GM18870 (cell line): ENCODE results near the gene LTBP1.
A peak's percentile ranks its signal among the peaks of the same experiment; 100 is the strongest.

Experiments used
- ATAC-seq: cut with Tn5 transposase; IDR thresholded peaks from one replicate; pipeline ENCODE4 v1.9.1; 2021; ENCODE audit warnings: moderate library complexity; ENCODE audit not compliant: unreplicated experiment

The LTBP1 gene

DNA sequence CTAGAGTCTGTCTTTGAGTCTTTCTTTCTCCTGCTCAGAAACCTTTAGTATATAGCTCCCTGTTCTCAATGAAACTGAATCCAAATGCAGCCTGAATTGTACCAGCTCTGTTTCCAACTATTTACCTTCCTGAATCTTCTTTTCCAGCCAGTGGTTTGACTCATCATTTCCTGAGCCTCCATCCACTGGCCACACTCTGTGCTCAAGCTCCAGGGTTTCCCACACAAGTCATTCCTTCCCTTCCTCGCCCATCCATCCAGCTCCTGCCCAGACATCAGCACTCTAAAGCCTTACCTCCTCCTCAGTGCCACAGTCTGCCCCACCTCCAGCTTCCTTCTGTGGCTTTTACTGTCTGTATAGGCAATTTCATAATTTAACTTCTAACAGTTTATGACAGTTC is 296.1 kb downstream of the LTBP1 start:
- ATAC-seq, result no peak

DNA sequence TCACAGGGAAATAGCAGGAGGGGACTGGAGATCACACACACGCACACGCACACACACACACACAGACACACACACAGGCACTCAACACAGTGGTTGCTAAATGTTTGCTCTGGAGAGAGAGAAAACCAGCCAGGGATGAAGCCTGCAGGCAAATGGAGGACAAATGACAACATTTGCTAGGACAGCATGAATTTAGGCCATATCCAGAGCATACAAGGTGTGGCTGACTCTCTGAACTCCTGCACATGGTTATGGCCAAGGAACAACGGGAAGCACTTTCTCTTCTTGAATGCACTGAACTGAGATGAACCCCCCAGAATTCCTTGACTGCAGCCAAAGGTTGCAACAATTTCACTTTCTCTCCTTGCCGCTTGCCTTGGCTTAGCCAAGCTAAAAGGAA is 299.7 kb downstream of the LTBP1 start:
- ATAC-seq, result no peak

DNA sequence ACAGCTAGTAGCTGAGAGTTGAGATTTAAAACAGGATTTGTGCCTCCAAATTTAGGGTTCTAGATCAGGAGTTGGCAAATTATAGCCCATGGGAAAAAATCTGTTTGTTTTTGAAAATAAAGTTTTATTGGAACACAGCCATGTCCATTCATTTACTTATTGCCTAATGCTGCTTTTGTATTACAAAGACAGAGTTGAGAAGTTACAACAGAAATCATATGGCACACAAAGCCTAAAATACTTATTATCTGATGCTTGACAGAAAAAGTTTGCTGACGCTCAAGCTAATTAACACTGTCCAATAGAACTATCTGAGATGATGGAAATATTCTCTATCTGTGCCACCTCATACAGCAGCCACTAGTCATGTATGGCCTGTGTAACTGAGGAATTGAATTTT is 300.6 kb downstream of the LTBP1 start:
- ATAC-seq, result no peak

DNA sequence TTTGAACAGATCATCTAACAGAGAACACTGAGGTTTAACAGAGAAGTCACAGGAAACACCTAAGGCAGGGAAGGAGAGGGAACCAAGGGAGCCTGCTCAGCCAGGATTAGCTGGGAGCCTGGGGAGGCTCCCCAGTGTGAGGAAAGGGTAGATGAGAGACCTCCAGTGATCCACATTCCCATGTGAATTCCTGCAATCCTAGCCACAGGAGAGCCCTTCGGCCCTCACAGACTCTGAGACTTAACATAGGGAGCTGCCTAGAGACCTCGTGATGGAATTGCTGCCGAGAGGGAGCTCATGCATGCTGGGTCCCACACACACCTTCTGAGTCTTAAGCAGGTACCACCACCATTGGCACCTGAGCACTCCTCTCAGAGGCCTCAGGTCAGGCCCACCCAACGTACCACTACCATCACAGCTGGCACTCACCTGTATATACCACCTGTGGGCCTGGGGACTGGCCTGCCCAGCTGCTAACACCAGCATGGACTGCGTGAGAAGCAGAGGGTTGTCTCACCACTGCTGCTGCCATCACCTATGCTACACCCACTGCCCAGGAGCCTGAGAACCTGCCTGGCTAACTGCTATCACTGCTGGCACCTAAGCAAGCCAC is 303.8 kb downstream of the LTBP1 start:
- no peak for ATAC-seq

DNA sequence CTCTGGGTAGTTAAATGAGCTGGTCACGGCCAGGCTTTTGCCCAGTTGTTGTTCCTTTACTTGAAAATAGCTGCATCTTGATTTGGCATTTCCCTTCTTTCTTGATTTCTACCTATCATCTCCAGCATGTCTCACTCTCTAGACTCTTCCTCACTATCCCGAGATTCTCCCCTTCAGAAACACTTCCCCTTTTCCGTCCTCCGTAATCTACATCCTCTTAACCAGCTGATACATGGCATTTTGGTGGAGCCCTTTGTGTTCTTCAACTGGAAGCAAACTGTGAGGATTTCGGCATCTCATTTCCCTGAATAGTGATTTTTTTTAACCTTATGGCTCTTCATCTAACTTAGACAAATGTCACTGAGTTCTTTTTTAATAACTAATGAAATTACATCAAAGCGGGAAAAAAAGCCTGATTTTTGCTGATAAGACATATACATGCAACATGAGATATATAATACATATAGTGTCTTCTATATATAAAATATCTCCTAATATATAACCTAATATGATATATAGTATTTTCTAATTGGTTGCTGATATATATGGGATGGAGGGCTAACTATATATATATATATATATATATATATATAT is 309.5 kb downstream of the LTBP1 start:
- no peak for ATAC-seq

DNA sequence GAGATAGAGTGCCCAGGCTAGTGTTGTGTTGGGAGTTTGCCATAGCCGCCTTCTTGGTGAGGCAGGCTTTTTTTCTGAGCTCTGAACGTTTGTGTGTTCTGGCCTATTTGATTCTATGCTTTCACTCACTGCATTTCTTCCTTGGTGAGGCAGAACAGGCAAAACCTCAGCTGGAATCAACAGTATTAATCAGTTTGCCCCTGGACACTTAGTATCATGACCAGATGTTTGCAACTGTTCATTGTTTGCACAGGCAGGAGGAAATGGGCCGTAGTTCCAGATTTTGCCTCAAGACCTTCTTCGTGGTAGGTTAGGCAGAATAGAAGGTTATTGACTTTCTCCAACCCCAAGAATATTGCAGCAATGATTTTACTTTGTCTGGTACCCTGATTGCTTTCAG is 311.6 kb downstream of the LTBP1 start:
- no peak for ATAC-seq

DNA sequence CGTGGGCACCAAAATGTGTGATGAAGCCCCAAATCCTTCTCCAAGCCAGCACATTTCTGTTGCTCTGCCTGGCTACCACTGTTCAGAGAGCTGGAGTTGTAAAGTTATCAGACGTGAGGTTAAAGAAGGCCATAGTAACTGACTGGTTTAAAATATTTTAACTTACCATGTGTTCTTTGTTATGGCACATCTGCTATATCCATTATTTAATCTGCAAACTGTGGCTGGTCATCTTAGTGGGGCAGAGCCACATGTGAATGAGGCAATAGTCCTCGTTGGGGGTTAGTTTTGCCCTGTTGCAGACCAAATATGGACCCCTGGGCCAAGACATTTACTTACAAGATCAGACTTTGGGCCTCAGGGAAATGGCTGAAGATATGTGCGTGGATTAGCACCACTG is 315.3 kb downstream of the LTBP1 start:
- no peak for ATAC-seq

DNA sequence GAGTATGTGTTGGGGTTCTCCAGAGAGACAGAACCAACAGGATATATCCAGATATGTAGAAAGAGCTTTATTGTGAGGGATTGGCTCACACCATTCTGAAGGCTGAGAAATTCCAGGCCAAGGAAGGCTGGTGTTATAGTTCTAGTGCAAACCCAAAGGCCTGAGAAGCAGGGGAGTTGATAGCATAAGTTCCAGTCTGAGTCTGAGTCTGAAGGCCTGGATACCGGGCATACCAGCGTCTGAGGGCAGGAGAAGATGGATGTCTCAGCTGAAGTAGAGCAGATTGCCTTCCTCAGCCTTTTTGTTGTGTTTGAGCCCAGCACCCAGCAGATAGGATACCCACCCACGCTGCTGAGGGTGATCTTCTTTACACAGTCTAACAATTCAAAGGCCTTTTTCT is 318.0 kb downstream of the LTBP1 start:
- no peak for ATAC-seq

DNA sequence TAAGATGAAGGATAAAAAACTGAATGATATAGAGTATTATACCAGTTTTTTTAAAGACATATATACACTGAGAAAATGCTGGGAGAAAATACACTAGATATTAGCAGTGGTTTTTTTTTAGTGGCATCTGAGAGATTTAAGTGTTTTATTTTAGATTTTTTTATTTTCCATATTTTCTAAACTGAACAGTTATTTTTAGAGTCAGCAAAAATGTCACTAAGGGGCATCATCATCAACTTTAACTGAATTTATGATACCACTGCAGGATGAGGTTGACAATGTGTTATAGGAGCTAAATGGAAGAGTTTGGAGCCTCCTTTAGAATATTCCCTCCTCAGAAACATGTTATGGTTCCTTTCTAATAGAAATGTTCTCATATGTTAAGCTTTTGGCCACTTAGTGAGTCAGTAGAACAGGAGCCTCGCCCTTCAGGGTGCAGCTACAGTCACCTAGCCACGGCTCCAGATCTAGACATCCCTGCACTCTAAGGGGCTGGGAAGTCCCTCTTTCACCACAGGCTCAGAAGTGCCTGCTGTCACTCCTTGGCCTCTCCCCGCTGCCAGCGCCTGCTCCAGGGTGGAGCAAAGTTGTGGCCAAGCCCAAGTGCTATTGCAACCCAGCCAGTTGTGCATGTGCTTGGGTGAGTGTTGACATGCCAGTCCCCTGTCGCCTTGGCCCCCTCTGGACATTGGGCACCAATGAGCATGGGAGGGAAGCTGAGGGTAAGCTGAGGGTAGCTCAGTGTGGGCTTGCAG is 319.0 kb downstream of the LTBP1 start:
- no peak for ATAC-seq

DNA sequence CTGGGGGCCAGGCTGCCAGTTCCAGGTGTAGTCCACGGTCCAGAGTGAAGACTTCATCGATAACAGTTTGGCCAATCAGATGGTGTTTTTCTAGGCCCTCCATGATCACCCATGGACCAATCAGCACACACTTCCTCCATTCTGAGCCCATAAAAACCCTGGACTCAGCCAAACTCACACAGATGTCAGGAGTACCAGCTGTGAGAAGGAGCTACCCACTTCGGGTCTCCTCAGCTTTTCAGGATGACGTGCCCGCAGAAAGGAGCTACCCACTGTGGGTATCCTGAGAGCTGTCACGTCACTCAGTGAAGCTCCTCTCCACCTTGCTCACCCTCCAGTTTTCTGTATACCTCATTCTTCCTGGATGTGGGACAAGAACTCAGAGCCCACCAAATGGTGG is 319.7 kb downstream of the LTBP1 start:
- no peak for ATAC-seq

DNA sequence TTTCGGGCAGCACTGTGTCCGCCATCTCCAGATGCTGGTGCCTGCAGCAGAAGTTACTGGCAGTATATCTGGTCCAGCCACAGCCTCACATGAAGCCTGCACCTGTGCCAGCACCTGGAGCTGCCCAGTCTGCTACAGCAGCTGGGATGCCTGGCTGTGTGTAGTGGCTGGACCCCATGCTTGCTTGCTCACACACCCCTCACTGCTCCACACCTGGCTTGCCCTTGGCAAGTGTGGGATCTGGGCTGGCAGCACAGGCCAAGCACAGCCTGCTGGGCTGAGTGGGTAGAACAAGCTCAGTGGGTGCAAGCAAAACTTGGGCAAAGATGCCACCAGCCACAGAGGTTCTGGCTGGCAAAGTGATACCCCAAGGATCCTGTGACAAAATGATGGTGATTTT is 320.3 kb downstream of the LTBP1 start:
- ATAC-seq, result no peak

DNA sequence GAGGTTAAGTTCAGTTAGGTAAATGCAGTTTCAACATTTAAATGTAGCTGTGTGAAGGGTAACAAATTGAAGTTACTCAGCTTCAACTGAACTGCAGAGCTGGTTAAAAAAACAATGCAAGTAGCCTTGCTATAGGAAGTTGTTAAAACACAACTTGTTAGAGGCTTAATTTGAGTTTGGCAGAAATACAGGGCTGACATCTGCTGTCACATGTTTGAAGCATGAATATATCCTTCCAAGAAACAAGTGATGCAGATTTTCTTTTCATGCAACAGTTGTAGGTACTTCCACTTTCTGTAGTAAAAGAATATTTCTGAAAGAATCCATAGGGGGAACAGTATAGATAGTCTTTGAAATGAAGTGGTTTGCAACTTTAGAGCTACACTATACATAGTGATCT is 321.0 kb downstream of the LTBP1 start:
- no peak for ATAC-seq

DNA sequence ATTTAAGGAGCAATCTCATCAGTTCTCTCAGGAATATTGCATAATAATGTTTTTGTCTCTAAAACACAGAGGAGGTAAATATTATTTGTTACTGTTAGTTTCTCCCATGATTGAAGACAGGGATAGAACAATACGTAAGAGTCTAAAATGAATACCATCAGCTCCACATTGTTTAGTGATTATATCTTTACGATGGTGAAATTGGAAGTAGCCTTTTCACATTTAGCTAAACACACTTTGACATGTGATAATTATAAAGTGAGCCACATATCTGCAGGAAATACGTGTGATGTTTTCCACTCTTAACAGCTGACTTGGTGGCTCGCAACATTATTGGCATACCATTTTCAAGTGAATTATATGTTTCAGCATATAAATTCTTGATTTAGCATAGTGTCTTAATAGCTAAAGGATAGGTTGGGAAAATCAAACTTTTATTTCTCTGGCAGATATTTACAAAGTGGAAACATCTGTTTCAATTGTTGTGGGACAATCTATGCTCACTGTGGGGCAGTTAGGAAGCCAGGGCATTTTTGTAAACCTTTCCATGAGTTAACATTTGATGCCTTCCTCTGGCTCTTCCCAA is 321.6 kb downstream of the LTBP1 start:
- no peak for ATAC-seq

DNA sequence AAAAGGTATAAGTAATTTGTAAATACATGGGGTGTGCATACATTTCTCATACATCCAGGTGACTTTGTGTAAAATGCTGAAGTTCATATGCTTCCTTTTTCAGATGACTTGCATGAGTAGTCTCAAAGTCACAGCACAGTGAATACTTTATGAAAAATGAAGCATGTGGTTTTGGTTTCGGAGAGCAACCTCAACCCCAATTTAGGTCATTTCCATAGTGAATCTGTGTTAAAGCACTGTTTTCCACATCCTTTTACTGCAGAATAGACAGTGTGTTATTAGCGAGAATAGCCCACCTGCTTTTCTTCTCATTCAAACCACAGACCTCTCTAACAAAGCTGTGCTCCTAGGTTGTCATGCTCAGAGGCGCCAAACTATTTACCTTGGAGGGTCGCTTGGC is 325.2 kb downstream of the LTBP1 start:
- ATAC-seq, result peak; percentile 99

DNA sequence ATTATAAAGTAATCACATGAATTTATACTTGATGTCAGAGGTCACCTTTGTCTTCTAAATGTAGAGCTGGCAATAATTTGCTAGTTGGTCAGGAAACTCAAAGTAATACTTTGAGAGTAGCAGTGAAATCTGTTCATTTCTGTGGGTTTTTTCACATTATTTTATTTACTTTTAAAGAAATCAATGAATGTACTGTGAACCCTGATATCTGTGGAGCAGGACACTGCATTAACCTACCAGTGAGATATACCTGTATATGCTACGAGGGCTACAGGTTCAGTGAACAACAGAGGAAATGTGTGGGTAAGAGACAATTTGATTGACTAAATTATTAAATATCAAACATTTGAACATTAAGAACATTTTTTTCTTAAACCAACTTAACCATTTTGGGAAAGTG is 326.7 kb downstream of the LTBP1 start:
- ATAC-seq, result no peak

DNA sequence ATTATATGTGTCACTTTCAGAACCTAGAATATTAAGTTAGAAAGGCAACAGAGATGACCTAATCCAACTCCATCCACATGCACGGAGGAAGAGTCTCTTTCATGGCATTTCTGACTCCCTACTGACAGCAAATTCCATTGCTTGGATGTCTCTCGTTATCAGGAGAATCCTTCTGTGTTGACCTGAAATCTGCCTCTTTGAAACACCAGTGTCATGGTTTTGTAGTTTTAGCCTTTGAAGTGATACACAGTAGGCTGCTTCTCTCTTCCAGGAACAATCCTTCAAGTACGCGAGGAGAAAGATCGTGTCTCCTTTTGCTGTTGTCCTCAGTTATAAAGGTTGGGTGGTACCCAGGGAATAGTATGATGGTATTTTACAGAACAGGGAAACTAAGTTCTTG is 327.8 kb downstream of the LTBP1 start:
- ATAC-seq, result no peak

DNA sequence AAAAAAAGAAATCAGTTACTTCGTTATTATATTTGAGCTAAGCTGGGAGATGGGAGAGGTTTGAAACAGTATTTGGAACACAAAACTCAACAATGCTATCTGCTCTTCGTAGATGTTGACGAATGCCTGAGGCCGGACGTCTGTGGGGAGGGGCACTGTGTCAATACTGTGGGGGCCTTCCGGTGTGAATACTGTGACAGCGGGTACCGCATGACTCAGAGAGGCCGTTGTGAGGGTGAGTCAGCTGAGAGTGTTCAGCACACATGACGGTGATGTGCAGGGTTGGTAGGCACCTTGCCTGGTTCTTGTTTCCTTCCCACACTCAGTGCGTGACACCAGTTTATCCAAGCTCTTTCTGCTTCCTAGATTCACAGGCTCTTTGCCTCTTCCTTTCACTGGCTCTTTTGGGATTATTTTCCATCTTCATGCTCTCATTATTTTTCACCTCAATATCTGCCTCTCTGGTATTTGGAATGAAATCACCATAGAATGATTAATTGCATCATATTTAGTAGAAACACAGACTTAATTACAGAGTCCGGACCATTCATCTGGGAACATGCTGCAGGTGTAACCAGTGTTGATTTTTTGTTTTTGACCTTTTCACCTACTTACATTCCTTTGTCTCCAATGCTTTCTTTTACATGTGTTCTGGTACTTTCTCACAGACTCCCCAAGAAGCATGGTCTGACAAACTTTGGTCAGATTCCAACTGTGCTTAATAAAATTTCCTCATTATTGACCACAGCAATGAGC is 329.1 kb downstream of the LTBP1 start:
- no peak for ATAC-seq

DNA sequence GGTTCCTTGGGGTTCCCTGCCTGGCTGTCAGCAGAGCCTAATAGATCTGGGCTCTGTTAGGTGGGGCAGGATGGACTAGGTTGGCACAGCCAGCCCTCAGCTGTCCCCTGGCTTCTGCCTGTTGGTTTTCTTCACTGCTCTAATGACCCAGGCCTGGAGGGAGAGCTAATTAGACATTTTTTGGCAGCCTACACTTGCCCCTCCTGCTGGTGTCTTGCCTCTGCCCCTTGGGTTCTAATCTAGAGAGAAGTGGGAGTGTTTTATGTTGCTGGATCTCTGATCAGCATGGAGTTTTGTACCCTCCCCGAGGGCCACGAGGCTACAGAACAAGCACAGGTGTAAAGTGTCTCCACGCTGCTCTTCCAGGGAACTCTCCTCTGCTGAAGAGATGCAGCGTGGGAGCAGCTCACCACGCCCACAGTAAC is 330.3 kb downstream of the LTBP1 start:
- ATAC-seq, result no peak

DNA sequence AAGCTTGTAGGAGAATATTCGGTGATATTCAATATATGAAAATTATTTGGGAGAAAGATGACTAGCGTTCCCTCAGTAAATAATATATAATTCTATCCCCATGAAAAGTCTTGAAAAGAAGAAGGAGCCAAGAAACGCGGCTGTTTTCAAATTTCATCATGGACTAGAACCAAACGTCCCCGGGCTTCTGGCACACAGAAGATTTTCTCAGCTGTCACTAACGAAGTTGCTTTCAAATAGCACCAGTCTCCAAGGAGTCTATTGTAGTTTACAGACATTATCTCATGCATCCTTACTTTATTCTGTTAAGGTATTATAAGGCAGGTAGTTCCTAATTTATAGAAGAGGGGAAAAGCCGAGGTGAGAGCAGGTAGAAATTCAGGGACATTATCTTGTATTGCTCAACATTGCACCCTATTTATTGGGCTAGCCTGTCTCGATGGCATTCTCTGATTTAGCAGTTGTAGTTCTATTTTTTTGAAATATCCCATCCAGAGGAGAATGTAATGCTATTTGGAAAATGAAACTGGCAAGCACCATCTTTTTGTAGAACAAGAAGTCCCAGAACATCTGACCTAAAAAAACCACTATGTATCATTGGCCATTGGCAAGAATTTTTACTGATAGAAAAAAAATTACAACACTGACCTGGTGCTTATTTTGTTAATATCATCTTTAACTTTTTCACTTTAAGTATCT is 331.6 kb downstream of the LTBP1 start:
- ATAC-seq, result no peak

DNA sequence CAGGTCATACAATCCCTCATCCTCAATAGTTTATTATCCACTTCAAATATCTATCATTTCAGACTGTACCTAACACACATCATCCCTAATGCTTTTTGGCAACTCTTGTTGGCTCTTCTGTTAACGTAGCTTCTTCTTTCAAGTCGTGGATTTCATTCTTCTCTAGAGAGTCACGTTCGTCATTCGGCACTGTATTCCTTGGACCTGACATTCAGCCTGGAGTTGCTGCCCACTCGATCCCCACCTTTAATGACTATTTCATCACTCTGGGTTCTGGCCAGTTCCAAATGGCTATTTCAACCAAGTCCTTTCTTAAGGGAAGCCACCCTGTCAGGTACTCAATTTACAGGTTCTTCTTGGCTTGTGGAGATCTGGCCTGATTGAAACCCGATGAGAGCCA is 337.5 kb downstream of the LTBP1 start:
- ATAC-seq, result no peak

DNA sequence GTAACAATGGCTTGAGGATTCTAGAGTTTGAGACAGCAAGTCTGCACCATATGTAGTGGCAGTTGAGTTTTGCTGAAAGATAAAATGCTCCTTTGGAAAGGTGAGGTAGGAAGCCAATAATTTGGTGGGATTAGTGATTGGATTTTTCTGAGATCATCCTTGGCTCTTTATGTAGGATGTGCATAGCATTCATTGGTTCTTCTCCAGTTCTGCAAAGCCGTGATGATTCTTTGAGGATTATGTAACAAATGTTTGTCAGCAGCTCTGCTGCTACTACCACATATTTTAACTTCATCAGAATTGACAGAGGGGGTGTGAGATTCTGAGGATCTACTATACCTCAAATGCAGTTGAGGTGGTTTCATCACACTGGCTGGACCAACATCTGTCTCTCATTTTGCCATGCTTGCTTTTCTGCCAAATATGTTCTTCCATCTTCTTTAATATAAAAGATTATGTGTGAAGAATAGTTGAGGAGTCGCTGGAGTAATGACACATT is 340.8 kb downstream of the LTBP1 start:
- ATAC-seq, result no peak
